ENCODE results near the gene GREB1. TPM values are rescaled to one million over a fixed set of nuclear protein-coding genes. Genes with fewer than 3 reads are reported as not detected.

The GREB1 gene
- total and polyA plus RNA-seq, 2 of the 13 experiments (the other 11 are each of a cell fraction or from before 2014, with no cell fraction given) = 31.3 to 61.2 TPM

GRCh38 chr2:11498543-11499034 is 35.3 kb upstream of the GREB1 start (continued):
- 0 out of 2 replicates have a peak, but pooled peaks have one; percentile 15 for TF ChIP-seq TFDP1 (CRISPR knock-in tag; IDR thresholded peaks at IDR 0.05; ENCODE audit: borderline replicate concordance)
- peak; percentile 64 for TF ChIP-seq SALL1 (CRISPR knock-in tag; IDR thresholded peaks at IDR 0.05)
- TF ChIP-seq ZNF577 (CRISPR knock-in tag; IDR thresholded peaks at IDR 0.05; ENCODE audit: borderline replicate concordance, low read depth) = no peak
- TF ChIP-seq ZNF512 (CRISPR knock-in tag; IDR thresholded peaks at IDR 0.05) = 0 out of 2 replicates have a peak, but pooled peaks have one; percentile 34
- peak; percentile 70 for TF ChIP-seq HNRNPH1 (optimal IDR thresholded peaks at IDR 0.05; ENCODE audit: low read depth, low read length)
- peak; percentile 63; the same call in 1 of the 2 replicates for TF ChIP-seq BHLHE40 (IDR thresholded peaks at IDR 0.05; ENCODE audit: low read length)
- no peak for TF ChIP-seq FOSL1 (CRISPR knock-in tag; IDR thresholded peaks at IDR 0.05; ENCODE audit: borderline replicate concordance)
- TF ChIP-seq ZFP90 (CRISPR knock-in tag; IDR thresholded peaks at IDR 0.05; ENCODE audit: borderline replicate concordance) = 0 out of 2 replicates have a peak, but pooled peaks have one; percentile 11
- 0 out of 2 replicates have a peak, but pooled peaks have one; percentile 13 for TF ChIP-seq ZMYM3 (CRISPR knock-in tag; IDR thresholded peaks at IDR 0.05)
- peak; percentile 92 for TF ChIP-seq POLR2G (IDR thresholded peaks at IDR 0.05; ENCODE audit: low read depth, low read length)
- TF ChIP-seq ZFP41 (CRISPR knock-in tag; IDR thresholded peaks at IDR 0.05; ENCODE audit: borderline replicate concordance) = no peak
- TF ChIP-seq ZHX2 (IDR thresholded peaks at IDR 0.05; ENCODE audit: low read depth) = no peak
- 0 out of 2 replicates have a peak, but pooled peaks have one; percentile 5 for TF ChIP-seq ZHX2 (CRISPR knock-in tag; IDR thresholded peaks at IDR 0.05; ENCODE audit: borderline replicate concordance)
- TF ChIP-seq MZF1 (CRISPR knock-in tag; IDR thresholded peaks at IDR 0.05; ENCODE audit: borderline replicate concordance) = no peak
- TF ChIP-seq FOXO1 (CRISPR knock-in tag; IDR thresholded peaks at IDR 0.05) = peak; percentile 47; the same call in 1 of the 2 replicates
- no peak for TF ChIP-seq USF2 (IDR thresholded peaks at IDR 0.05; ENCODE audit: low read depth, low read length)
- no peak for TF ChIP-seq USF2 (CRISPR knock-in tag; IDR thresholded peaks at IDR 0.05; ENCODE audit: borderline replicate concordance)
- TF ChIP-seq ZNF703 (CRISPR knock-in tag; IDR thresholded peaks at IDR 0.05; ENCODE audit: borderline replicate concordance) = no peak; the same call in 1 of the 2 replicates
- TF ChIP-seq RAD21 (CRISPR knock-in tag; IDR thresholded peaks at IDR 0.05) = 0 out of 2 replicates have a peak, but pooled peaks have one; percentile 20

Data from HepG2 (cell line).